Activated T-helper 1 cell treated with anti-CD3 and anti-CD28 coated beads, Interleukin-12 subunit alpha, Interleukin-12 subunit beta, Interleukin-2, Interleukin-4 antibody, amounts not matched to agents 30 ng/mL and 10 ng/mL and 1 ng/mL, durations not matched to agents 14 hours and 24 hours and 36 hours (primary cell): ENCODE results near the gene KCNQ1OT1. TPM values are rescaled to one million over a fixed set of nuclear protein-coding genes. Genes with fewer than 3 reads are reported as not detected.

Experiments used
- DNase-seq: peaks from one replicate; pipeline ENCODE4 v3.0.0; 2021; ENCODE audit warnings: low spot score
- H3K27ac Mint-ChIP-seq: one replicate; pipeline ENCODE4 v1.8.0; 2021; ENCODE audit warnings: mild to moderate bottlenecking, mixed read lengths
- H3K27me3 Mint-ChIP-seq: one replicate; pipeline ENCODE4 v1.8.0; 2022; ENCODE audit warnings: mild to moderate bottlenecking, moderate library complexity, mixed read lengths; ENCODE audit not compliant: insufficient read depth
- H3K36me3 Mint-ChIP-seq: one replicate; pipeline ENCODE4 v1.8.0; 2021; ENCODE audit warnings: low read depth, mixed read lengths
- H3K4me1 Mint-ChIP-seq: one replicate; pipeline ENCODE4 v1.8.0; 2021; ENCODE audit warnings: low read depth, mixed read lengths
- H3K4me3 Mint-ChIP-seq: one replicate; pipeline ENCODE4 v1.8.0; 2021; ENCODE audit warnings: mild to moderate bottlenecking, moderate library complexity, mixed read lengths
- H3K9me3 Mint-ChIP-seq: one replicate; pipeline ENCODE4 v1.8.0; 2021; ENCODE audit warnings: mixed read lengths
- intact Hi-C: fragments of 100-400 bp; cut with micrococcal nuclease; formaldehyde crosslinking; loops from one replicate; pipeline ENCODE4 v1.15.1; 2024
- total RNA-seq: library from RNA; stranded (reverse); gene quantifications from 2 replicates; pipeline ENCODE4 v1.2.3, GENCODE V29; 2022

KCNQ1OT1 gene
- total RNA-seq, 1 donor from 2014 or later: 0.67 TPM

DNA sequence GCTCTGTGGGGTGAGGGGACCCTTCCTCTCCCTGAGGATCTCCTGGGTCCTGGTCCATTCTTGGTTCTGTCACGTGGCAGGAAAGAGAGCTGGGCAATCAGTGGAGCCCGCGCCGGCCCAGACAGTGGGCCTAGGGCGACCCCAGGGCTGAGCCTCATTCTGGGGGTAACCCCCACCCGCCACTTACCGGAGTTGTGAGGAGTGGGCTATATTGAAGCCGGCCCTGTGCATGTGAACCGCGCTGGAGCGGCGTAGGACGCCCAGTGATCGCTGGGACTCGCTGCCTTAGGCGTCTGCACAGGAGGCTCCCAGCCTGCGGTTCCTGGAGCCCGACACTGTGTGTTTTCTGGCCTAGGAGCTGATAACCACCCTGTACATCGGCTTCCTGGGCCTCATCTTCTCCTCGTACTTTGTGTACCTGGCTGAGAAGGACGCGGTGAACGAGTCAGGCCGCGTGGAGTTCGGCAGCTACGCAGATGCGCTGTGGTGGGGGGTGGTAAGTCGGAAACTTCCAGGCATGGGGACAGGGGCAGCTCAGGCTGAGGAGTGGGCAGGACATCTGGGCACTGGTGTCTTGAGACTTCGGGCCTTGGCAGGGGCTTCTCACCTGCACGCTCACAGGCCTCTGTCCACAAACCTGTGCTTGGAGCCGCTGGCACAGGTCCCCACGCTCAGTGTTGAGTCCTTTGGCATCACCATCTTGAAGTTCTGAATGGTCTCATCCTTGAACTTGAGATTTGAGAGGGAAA lies 127.1 kb downstream of the KCNQ1OT1 start:
- Mint-ChIP-seq H3K36me3 (no peaks in the 10 kb centered on the region), H3K9me3 (no peaks in the 10 kb centered on the region)
- no peak for DNase-seq

DNA sequence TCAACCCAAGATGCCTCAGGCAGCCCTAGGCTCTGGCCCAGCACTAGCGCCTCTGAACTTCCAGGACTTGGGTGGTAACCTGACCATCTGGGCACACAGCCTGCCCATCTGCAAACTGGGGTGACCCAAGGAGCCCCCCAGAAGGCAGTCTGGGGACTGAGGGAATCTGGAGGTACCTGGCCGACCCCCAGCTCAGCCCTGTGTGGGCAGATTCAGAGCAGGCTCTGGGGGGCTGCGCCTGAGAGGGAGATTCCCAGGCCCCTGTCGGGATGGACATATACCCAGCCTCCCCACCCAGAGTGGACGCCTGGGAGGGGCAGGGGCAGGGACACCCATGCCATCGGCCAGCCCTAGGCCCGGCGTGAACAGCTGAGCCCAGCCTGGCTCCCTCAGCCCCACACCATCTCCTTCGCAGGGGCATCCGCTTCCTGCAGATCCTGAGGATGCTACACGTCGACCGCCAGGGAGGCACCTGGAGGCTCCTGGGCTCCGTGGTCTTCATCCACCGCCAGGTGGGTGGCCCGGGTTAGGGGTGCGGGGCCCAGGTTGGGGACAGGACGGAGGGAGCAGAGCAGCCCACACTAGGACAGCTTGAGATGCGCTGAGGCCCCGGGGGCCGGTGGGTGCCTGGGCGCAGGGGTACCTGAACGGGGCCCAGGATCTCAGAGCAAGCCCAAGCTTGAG lies 128.1 kb downstream of the KCNQ1OT1 start:
- no peaks in the 10 kb centered on the region for H3K9me3 Mint-ChIP-seq
- no peak for DNase-seq
- H3K27me3 Mint-ChIP-seq: no peaks in the 10 kb centered on the region
- no peaks in the 10 kb centered on the region for H3K36me3 Mint-ChIP-seq
- intact Hi-C loops: no loop called here
- H3K4me3 Mint-ChIP-seq: no peak overlapping the region
- H3K27ac Mint-ChIP-seq: no peak overlapping the region
- H3K4me1 Mint-ChIP-seq: no peaks in the 10 kb centered on the region

More for the DNA sequence above, 127.1 kb downstream of the KCNQ1OT1 start:
- Mint-ChIP-seq H3K27ac (no peak overlapping the region), H3K4me3 (no peak overlapping the region), H3K4me1 (no peaks in the 10 kb centered on the region), H3K27me3 (no peaks in the 10 kb centered on the region)
- intact Hi-C loops: no loop called here

DNA sequence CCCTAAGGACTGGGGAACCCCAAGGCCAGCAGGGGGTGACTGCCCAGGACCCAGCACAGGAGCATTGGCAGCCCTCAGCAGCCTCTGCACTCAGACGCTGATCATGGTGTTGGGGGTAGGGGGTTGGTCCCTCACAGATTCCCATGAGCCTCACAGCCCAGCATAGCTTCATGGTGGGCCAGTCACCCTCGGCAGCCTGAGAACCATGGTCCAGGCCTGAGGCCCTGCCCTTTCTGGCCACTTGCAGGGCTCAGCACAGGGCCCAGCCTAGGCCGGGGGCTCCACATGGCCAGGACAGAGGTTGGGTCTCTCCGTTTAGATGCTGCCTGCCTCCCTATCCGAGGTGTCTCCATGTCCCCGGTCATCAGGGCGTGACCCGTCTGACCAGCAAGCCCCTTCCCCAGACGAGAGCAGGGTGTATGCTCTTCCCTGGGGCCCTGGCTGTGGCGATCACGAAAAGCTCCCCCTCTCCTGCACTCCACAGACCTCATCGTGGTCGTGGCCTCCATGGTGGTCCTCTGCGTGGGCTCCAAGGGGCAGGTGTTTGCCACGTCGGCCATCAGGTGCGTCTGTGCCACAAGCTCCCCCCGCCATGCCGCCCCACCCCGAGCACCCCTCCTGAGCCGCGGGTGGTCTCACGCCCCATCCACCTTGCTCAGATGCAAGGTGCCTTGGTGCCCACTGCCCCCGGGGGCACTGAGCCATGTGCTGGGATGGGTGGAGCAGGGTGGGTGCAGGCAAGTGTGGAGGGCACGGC lies 128.8 kb downstream of the KCNQ1OT1 start:
- no peak for DNase-seq
- Mint-ChIP-seq H3K27ac (no peak overlapping the region), H3K4me1 (no peaks in the 10 kb centered on the region), H3K27me3 (no peaks in the 10 kb centered on the region), H3K4me3 (no peak overlapping the region), H3K36me3 (no peaks in the 10 kb centered on the region), H3K9me3 (no peaks in the 10 kb centered on the region)
- intact Hi-C loops: no loop called here

DNA sequence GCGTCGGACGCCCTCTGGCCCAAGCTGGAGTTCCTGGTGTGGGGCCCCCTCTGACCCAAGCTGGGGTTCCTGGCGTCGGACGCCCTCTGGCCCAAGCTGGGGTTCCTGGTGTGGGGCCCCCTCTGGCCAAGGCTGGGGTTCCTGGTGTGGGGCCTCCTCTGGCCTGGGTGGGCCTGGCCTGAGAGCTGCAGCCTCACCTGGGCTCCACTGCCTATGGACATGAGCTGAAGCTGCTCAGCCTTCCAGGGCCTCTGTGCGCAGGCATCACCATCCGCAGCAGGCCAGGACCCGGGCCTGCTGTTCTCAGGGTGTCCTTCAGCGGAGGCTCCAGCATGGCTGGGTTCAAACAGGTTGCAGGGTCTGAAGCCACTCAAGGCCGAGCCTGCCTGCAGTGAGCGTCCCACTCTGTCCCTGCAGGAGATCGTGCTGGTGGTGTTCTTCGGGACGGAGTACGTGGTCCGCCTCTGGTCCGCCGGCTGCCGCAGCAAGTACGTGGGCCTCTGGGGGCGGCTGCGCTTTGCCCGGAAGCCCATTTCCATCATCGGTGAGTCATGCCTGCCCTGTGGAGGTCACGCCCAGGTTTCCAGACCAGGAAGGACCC lies 129.5 kb downstream of the KCNQ1OT1 start:
- Mint-ChIP-seq H3K27me3 (no peaks in the 10 kb centered on the region), H3K4me3 (no peak overlapping the region), H3K27ac (no peak overlapping the region), H3K4me1 (no peaks in the 10 kb centered on the region), H3K36me3 (no peaks in the 10 kb centered on the region), H3K9me3 (no peaks in the 10 kb centered on the region)
- DNase-seq: no peak
- intact Hi-C loops: no loop called here

DNA sequence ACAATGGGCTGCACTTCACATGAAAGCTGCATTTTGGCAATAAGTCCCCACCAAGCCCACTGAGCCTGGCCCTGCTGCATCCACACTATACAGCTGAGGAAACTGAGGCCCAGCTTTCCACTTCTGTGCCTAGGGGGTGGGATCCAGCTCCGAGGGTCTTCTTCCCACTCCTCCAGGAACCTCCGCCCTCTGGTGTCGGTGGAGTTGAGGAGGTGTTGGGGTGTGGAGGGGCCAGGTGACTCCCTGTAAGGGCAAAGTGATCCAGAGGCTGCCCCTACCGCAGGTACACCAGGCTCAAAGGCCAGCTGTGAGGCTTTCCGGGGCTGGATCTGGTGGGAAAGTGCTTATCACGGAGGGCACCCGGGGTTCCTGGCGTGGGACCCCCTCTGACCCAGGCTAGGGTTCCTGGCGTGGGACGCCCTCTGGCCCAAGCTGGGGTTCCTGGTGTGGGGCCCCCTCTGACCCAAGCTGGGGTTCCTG lies 130.0 kb downstream of the KCNQ1OT1 start:
- Mint-ChIP-seq H3K27ac (no peak overlapping the region), H3K4me3 (no peak overlapping the region), H3K27me3 (no peaks in the 10 kb centered on the region), H3K9me3 (no peaks in the 10 kb centered on the region), H3K36me3 (no peaks in the 10 kb centered on the region), H3K4me1 (no peaks in the 10 kb centered on the region)
- DNase-seq: no peak
- intact Hi-C loops: no loop called here

DNA sequence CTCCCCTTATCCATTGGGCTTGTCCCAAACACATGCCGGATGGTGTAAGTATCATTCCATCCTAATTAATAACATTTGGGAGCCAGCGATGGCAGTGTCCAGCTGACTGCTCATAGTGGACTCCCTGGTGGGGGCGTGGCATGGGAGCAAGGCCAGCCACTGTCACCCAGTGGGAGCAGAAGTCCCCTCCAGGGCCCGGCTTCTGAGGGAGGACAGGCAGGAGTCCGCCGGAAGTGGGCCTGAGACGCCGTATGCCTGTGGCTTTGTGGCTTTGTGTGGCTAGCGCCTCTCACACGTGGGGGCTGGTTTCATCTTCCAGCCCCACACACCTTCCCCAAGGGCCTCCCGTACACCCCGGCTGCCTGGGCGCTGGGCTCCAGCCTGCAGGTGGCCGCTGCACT lies 130.5 kb downstream of the KCNQ1OT1 start:
- H3K4me1 Mint-ChIP-seq: no peaks in the 10 kb centered on the region
- no peaks in the 10 kb centered on the region for H3K36me3 Mint-ChIP-seq
- H3K9me3 Mint-ChIP-seq: no peaks in the 10 kb centered on the region
- H3K4me3 Mint-ChIP-seq: no peak overlapping the region
- H3K27me3 Mint-ChIP-seq: no peaks in the 10 kb centered on the region
- no peak overlapping the region for H3K27ac Mint-ChIP-seq
- DNase-seq: no peak
- intact Hi-C loops: no loop called here

DNA sequence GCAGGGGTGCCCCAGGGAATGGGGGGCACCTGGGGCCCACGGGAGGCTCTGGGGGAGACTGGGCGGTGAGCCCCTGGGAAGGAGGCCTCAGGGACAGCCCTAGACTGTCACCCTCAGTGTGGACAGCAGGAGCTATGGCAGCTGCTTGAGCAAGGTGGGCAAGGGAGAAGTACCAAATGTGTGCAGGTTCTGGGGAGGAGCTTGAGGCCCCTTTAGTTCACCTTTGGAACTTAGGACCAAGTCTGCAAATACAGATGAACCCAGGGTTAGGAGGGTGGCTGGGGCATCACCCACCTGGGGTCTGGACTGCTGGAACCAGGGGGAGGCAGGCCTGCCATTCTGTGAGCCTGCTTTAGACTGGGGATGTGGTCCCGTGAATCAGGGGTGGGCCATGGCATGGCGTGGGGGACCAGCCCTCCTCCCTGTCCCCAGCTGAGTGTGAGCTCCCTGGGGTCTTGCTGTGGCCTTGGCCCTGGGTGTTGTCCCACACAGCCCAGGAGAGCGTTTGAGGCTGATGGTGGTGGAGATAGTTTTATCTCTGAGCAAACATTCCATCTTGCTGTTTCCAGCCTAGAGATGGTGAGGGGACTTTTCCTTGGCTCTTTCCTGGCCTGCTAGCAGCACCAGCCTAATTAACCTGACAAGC lies 132.6 kb downstream of the KCNQ1OT1 start:
- intact Hi-C loops: no loop called here
- H3K27me3 Mint-ChIP-seq: no peaks in the 10 kb centered on the region
- H3K4me1 Mint-ChIP-seq: no peaks in the 10 kb centered on the region
- no peak for DNase-seq
- no peak overlapping the region for H3K27ac Mint-ChIP-seq
- H3K4me3 Mint-ChIP-seq: no peak overlapping the region
- H3K36me3 Mint-ChIP-seq: no peaks in the 10 kb centered on the region
- no peaks in the 10 kb centered on the region for H3K9me3 Mint-ChIP-seq

DNA sequence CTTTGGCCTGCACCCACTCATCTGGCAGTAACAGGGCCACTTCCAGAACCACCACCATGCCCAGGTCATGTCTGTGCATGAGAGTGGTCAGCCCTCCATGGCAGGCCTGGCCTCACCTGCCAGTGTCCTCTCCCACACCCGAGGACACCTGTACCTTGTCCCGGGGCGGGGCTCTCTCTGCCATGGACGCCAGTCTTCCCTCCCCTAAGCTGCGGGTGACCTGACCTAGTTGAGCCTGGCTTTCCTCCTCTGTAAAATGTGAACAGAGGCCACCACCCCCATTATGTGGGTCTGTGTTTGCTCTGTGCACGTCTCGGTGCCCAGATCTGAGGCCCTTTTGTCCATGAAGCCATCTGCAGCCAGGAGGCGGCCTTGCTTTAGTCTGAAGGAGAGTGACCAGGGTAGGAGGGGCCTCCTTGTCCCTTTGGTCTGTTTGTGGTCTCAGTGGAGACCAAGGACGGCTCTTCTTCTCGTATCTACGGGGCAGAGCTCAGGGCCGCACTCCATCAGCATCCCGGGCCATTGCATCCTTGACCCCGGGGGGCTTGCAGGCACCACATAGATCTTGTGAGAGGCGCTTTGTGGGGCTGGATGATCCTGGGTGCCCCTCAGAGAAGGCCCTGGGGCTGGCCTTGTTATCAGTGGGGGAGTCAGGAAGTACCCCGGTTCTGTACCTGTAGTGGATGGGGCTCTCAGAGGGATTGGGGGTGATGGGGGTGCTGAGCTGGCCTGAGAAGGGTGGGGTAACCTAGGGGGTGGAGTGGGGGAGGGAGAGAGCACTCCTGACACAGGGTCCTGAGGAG lies 133.4 kb downstream of the KCNQ1OT1 start:
- no peaks in the 10 kb centered on the region for H3K36me3 Mint-ChIP-seq
- intact Hi-C loops: no loop called here

DNA sequence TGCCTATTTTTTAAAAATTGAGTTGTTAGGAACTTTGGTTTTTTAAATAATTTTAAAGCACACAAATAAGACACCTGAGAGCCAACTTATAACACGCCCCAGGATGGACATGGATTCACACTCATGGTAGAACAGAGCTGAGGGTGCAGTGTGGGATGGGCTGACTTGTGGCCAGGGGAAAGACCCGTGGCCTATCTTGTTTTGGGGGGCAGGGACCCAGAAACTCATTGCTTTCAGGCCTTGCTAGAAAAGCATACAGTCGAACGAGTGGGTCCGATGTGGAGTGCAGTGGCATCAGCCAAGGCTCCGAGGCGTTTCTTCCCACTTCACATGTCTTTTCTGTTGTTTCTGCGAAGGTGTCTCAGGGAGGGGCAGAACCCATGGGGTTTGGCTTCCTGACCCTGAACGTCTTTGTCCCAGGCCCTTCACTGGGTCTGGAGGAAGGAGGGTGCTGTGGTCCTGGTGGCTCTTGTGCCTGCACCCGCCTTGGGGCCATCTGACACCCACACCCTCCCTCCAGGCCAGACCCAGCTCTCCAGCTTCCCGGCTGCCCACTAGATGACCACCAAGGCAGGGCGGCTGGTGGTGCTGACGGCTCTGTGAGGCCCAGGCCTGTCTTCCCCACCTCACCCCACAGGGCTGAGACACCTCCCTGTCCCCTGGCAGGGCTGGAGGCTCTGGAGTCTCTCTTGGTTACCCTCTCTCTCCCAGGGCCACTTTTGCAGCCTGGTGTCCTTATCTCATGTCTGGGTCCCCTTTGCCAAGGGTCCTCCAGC lies 134.2 kb downstream of the KCNQ1OT1 start:
- intact Hi-C loops: no loop called here
- no peaks in the 10 kb centered on the region for H3K27me3 Mint-ChIP-seq
- no peak overlapping the region for H3K27ac Mint-ChIP-seq
- no peak for DNase-seq
- H3K36me3 Mint-ChIP-seq: no peaks in the 10 kb centered on the region
- H3K4me3 Mint-ChIP-seq: no peak overlapping the region
- no peaks in the 10 kb centered on the region for H3K9me3 Mint-ChIP-seq
- no peaks in the 10 kb centered on the region for H3K4me1 Mint-ChIP-seq

More for the DNA sequence above, 133.4 kb downstream of the KCNQ1OT1 start:
- no peak for DNase-seq
- Mint-ChIP-seq H3K4me3 (no peak overlapping the region), H3K27ac (no peak overlapping the region), H3K4me1 (no peaks in the 10 kb centered on the region), H3K27me3 (no peaks in the 10 kb centered on the region), H3K9me3 (no peaks in the 10 kb centered on the region)

DNA sequence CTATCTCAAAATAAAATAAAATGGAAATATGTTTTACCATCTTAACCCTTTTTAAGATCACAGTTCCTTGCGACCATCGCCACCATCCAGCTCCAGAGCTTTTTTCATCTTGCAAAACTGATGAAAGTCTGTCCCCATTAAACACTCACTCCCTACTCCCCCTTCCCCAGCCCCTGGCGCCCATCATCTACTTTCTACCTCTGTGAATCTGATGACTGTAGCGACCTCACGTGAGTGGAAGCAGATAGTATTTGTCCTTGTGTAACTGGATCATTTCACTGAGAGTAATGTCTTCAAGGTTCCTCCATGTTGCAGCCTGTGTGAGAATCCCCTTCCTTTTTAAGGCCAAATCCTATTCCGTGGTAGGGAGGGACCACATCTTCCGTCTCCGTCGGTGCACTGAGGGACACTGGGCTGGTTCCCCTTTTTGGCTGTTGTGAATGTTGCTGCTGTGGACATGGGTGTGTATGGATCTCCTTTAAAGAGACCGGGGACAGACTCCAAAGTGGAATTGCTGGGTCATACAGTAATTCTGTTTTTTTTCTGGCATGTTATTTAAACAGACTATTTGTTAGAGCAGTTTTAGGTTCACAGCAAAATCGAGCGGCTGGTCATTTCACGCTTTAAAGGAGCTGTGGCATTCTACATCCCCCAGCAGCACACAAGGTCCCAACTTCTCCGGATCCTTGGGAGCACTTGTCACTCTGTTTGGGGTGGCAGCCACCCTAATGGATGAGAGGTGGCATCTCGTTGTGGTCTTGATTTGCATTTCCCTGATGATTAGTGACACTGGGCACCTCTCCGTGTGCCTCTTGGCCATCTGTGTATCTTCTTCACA lies 135.0 kb downstream of the KCNQ1OT1 start:
- Mint-ChIP-seq H3K36me3 (no peaks in the 10 kb centered on the region), H3K4me3 (no peak overlapping the region), H3K4me1 (no peaks in the 10 kb centered on the region), H3K27me3 (no peaks in the 10 kb centered on the region), H3K27ac (no peak overlapping the region), H3K9me3 (no peaks in the 10 kb centered on the region)
- DNase-seq: no peak
- intact Hi-C loops: no loop called here

DNA sequence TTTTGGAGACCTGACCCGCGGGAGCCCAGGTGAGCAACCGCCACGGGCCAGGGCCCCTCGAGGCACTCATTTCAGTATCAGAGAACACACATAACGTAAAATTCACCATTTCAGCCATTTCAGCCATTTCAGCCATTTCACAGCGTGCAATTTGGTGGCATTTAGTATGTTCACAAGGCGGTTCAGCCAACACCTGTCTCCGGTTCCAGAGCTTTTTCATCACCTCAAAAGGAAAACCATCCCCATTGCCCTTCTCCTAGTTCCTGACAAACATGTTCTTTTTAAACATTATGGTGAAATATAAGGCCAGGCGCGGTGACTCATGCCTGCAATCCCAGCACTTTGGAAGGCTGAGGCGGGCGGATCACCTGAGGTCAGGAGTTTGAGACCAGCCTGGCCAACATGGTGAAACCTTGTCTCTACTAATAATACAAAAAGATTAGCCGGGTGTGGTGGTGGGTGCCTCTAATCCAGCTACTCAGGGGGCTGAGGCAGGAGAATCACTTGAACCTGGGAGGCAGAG lies 135.7 kb downstream of the KCNQ1OT1 start:
- no peak overlapping the region for H3K4me3 Mint-ChIP-seq
- no peaks in the 10 kb centered on the region for H3K9me3 Mint-ChIP-seq
- intact Hi-C loops: no loop called here
- no peak for DNase-seq
- no peaks in the 10 kb centered on the region for H3K27me3 Mint-ChIP-seq
- no peak overlapping the region for H3K27ac Mint-ChIP-seq
- no peaks in the 10 kb centered on the region for H3K36me3 Mint-ChIP-seq
- H3K4me1 Mint-ChIP-seq: no peaks in the 10 kb centered on the region
